Cerebellar nuclear complex (tissue), 1 donor: ENCODE measurements around the gene IFNA5.

ENCODE experiments used
- DNase-seq, 2 experiments: peaks; one replicate each; lab custom pipeline; 2025; lab: John Stamatoyannopoulos, UW

The IFNA5 gene

DNA sequence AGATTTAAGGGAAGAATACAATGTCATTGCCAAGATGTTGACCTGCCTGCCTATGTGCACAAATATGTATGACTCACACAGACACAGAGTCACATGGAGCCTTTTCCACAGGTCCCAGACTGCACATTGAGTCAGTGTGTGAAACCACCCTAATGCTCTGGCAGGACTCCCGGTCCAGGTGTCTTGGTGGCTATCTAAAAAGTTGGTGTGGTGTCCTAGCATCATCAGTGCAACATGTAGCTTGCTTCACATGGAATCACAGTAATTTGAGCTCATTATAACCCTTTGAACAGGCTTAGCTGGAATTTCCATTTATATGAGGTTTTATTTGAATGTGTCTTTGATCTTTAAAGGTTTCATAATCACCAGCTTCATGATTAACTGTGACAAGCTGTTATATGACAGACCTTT is 10.7 kb downstream of the IFNA5 start:
- DNase-seq = no peak

DNA sequence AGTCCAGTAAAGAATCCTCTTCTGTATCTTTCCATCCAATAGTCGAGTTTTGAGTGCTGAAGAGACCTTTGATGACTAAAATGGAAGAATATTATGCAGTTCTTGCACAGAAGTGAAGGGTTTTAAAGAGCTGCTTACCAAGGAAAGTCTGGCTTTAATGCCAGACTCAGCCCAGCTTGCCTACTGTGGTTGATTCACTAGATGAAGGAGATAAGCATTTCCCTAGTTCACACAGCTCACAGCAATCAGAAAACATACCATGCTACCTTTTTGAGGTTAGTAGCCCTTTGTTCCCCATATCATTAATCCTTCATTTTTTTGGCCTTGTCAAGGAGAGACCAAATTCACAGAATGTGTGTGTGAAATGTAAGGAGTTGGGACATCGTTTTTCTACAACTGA is 15.3 kb downstream of the IFNA5 start:
- no peak for DNase-seq

DNA sequence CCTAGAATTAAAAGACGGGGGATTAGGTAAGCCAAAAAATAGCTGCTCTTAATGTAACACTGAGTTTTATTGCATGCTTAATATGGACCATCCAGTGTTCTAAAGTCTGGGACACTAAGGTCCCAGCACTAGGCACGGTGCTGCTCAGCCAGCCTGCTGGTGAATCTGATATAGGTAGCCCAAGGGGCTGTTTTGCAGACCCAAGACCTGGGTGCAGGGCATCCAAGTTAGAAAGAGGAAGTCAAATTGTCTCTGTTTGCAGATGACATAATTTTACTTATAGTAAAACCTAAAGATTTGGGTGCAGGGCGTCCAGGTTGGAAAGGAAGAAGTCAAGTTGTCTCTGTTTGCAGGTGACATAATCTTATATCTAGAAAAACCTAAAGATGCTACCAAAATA is 17.8 kb downstream of the IFNA5 start:
- DNase-seq = no peak

GRCh38 chr9:21286659-21287058 is 18.5 kb downstream of the IFNA5 start:
- DNase-seq = no peak

GRCh38 chr9:21286099-21286498 is 19.0 kb downstream of the IFNA5 start:
- no peak for DNase-seq

DNA sequence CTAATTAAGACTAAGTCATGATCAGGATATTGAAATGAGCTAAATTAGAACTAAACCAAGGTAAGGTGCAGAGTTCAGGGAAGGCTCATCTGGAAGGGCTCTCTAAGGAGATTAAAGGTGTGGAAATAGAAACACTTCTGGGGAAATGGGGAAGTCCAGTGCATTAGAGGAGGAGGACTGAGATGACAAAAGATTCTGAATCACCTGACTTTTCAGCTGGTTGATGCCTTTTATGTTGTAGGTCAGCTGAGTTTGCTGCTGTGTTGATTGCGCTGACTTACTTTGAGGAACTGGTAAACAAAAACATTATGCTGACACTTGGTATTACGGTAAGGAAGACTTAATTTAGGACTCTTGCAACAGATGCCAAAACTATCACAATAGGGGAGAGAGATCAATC is 23.8 kb downstream of the IFNA5 start:
- no peak for DNase-seq

DNA sequence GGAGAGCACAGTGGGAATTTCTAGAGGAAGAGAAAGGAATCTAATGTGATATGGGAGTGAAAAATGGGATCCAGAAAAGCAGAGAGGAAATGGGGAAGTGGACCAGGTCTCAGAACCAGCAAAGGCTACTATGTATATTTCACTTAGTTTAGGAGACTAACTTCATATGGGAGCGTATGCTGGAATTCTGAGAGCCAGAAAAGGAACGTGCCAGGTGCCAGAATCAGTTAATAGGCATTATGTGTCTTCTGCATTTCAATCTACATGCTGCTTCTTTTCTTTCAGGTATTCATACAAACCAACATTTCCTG is 36.8 kb downstream of the IFNA5 start:
- DNase-seq = no peak

- no peak for DNase-seq
Observed at GRCh38 chr9:21267485-21268346, 37.4 kb downstream of the IFNA5 start.

- DNase-seq = no peak
Observed at GRCh38 chr9:21266733-21267484, 38.2 kb downstream of the IFNA5 start.

- DNase-seq = no peak
Observed at GRCh38 chr9:21265421-21266189, 39.5 kb downstream of the IFNA5 start.

DNA sequence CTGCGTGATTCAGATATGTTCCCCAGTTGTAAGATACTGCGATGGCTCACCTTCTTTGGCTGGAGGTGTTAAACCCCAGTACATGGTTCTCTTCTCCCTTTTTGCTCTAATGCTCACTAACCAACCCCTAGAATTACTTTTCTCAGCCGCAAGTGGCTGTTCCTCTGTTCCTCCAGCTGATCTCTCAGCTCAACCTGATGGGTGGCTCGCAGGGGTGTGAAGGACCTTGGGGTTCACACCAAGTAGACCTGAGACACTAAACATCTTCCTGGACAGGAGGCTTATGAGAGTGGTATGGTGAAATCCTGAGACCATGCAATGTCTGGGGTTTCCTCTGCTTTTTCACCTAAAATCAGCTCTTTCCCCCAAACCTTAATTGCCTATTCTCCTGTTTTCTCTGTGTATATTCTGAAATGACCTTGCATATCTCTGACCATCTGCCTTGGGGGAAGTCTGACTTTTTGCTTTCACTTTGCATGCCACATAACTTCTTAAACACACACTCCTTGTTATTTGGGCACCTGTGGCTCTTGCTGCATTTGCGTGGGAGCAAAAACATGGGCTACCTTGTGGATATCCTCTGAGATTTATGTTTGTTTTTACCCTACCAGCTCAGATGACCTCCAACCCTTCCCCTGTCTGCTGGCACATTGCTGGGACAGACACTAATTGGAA is 49.4 kb downstream of the IFNA5 start:
- no peak for DNase-seq
